Measurements from ENCODE around the gene SECISBP2.

DNA sequence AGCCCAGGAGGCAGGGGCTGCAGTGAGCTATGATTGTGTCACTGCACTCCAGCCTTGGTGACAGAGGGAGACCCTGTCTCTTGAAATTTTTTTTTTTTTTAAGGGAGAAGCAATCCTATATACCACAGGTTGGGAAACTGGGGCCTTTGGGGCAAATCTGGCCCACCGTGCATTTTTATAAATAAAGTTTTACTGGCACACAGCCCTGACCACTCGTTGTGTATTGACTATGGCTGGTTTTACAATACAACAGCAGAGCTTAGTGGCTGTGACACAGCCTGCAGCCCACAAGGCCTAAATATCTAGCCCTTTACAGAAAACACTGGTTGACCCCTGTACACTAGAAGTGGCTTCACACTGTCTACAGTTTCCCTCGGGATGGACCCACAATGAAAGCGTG lies 58.0 kb downstream of the SECISBP2 start:
- TF ChIP-seq, protein P1, sequence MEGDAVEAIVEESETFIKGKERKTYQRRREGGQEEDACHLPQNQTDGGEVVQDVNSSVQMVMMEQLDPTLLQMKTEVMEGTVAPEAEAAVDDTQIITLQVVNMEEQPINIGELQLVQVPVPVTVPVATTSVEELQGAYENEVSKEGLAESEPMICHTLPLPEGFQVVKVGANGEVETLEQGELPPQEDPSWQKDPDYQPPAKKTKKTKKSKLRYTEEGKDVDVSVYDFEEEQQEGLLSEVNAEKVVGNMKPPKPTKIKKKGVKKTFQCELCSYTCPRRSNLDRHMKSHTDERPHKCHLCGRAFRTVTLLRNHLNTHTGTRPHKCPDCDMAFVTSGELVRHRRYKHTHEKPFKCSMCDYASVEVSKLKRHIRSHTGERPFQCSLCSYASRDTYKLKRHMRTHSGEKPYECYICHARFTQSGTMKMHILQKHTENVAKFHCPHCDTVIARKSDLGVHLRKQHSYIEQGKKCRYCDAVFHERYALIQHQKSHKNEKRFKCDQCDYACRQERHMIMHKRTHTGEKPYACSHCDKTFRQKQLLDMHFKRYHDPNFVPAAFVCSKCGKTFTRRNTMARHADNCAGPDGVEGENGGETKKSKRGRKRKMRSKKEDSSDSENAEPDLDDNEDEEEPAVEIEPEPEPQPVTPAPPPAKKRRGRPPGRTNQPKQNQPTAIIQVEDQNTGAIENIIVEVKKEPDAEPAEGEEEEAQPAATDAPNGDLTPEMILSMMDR (IDR thresholded peaks at IDR 0.05) = no peak
- no peak for TF ChIP-seq EZH2 (IDR thresholded peaks at IDR 0.05; ENCODE audit: borderline replicate concordance, insufficient read depth, low read depth, low read length, poor library complexity, severe bottlenecking)
